ENCODE measurements around the gene BAZ2B.
"Not testable (repeated sequence)": the region's sequence is repeated elsewhere in the genome, so short reads cannot be mapped to it uniquely, and the experiment has no call there.

The BAZ2B gene

DNA sequence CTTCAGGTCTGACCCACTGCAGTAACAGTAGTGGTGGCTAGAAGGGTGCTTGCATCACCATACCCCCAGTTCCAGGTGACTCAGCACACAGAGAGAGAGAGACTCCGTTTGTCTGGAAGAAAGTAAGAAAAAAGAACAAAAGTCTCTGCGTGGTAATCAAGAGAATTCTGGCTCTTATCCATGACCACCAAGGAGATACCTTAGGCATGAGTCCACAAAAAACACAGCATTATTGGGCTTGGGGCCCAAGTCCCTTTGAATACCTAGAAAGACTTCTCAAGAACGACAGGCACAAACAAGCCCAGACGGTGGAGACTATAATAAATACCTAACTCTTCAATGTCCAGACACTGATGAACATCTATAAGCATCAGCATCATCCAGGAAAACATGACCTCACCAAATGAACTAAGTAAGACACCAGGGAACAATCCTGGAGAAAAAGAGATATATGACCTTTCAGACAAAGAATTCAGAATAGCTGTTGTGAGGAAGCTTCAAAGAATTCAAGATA is 21.7 kb upstream of the BAZ2B start:
- TF ChIP-seq, protein P1, sequence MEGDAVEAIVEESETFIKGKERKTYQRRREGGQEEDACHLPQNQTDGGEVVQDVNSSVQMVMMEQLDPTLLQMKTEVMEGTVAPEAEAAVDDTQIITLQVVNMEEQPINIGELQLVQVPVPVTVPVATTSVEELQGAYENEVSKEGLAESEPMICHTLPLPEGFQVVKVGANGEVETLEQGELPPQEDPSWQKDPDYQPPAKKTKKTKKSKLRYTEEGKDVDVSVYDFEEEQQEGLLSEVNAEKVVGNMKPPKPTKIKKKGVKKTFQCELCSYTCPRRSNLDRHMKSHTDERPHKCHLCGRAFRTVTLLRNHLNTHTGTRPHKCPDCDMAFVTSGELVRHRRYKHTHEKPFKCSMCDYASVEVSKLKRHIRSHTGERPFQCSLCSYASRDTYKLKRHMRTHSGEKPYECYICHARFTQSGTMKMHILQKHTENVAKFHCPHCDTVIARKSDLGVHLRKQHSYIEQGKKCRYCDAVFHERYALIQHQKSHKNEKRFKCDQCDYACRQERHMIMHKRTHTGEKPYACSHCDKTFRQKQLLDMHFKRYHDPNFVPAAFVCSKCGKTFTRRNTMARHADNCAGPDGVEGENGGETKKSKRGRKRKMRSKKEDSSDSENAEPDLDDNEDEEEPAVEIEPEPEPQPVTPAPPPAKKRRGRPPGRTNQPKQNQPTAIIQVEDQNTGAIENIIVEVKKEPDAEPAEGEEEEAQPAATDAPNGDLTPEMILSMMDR (IDR thresholded peaks at IDR 0.05; ENCODE audit: insufficient read depth, low read length, poor library complexity, severe bottlenecking), result no peak
- Histone ChIP-seq H3K36me3 (ENCODE audit: control insufficient read depth, insufficient read depth, low read length) (no peaks in the 10 kb centered on the region), H3K27me3 (replicated peaks; ENCODE audit: control insufficient read depth, insufficient read depth, low read length) (no peaks in the 10 kb centered on the region), H3K4me3 (replicated peaks; ENCODE audit: low read depth, low read length) (no peak overlapping the region)
- DNase-seq (ENCODE audit: extremely low read depth, insufficient read length), result no peak

DNA sequence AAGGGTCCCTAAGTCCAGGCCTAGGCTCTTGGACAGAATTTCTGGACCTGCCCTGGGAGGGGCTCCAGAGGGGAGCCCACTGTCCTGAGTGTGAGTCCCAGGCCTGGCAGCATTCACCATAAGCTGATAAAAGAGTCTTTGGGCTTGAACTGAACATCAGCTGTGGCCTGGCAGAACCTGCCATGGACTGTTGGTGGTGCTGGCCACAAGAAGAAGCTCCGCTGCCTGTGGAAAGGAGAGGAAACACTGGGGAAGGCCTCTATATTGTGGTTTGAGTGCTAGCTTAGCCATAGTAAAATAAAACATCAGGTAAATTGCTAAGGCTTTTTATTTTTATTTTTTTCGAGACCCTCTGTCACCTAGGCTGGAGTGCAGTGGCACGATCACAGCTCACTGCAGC is 20.9 kb upstream of the BAZ2B start:
- DNase-seq (ENCODE audit: extremely low read depth, insufficient read length), result no peak
- Histone ChIP-seq H3K36me3 (ENCODE audit: control insufficient read depth, insufficient read depth, low read length) (no peaks in the 10 kb centered on the region), H3K27me3 (replicated peaks; ENCODE audit: control insufficient read depth, insufficient read depth, low read length) (no peaks in the 10 kb centered on the region), H3K4me3 (replicated peaks; ENCODE audit: low read depth, low read length) (no peak overlapping the region)
- TF ChIP-seq, protein P1 (IDR thresholded peaks at IDR 0.05; ENCODE audit: insufficient read depth, low read length, poor library complexity, severe bottlenecking), result no peak

DNA sequence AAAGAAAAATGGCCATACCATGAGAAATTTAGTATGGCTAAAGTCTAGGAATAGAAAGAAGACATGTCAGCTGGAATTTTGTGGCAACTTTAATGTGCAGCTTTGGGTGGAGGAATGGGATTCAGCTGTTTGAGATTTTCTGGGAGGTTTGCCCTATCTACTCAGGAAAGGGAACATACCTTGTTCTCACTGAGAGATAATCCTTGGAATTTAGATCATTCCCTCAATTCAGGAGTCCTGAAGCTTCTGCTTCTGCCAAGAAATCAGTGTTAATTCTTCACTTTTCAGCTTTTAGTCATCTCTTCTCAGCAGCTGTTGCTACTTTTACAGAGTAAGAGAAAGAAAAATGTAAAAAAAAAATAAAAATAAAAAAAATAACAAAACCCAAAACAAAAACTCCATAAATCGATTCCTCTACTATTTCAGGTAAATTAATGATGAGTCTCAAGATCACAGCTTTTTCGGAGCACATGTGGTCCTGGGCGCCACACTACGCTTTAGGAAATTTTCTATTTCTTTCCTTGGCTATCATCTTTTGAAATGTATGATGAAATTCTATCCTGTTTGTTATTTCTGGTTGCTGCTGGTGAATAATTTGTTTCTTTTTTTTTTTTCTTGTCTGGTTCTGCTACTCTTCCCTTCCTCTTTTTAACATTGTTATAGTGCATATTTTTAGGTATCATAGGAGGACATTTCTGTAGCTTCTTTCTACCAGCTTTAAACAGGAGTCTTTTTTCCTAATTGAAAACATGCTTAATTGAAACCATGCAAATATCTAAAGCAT is 18.9 kb upstream of the BAZ2B start:
- no peaks in the 10 kb centered on the region for H3K36me3 ChIP-seq (ENCODE audit: control insufficient read depth, insufficient read depth, low read length)
- TF ChIP-seq, protein P1 (IDR thresholded peaks at IDR 0.05; ENCODE audit: insufficient read depth, low read length, poor library complexity, severe bottlenecking), result no peak
- H3K27me3 ChIP-seq (replicated peaks; ENCODE audit: control insufficient read depth, insufficient read depth, low read length), result no peaks in the 10 kb centered on the region
- no peak overlapping the region for H3K4me3 ChIP-seq (replicated peaks; ENCODE audit: low read depth, low read length)
- no peak for DNase-seq (ENCODE audit: extremely low read depth, insufficient read length)

DNA sequence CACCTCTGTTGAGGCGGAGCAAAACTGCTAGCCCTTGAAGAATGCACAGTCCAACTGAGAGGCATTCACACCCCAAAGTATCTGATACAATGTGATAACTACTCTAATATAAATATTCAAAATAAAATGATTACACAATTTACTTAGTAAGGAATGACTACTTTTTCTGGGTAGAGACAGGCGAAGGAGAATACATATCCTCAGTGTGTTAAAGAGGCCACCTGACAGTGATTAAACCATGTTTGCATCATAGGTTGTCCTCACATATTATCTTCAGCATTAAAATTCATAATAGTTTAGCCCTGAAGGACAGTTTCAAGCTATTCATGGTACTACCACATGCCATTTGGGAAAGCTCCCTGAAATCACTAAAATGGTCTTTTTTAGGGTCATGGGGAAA is 16.9 kb upstream of the BAZ2B start:
- TF ChIP-seq, protein P1 (IDR thresholded peaks at IDR 0.05; ENCODE audit: insufficient read depth, low read length, poor library complexity, severe bottlenecking), result no peak
- no peak for DNase-seq (ENCODE audit: extremely low read depth, insufficient read length)
- no peaks in the 10 kb centered on the region for H3K27me3 ChIP-seq (replicated peaks; ENCODE audit: control insufficient read depth, insufficient read depth, low read length)
- H3K4me3 ChIP-seq (replicated peaks; ENCODE audit: low read depth, low read length), result no peak overlapping the region
- no peaks in the 10 kb centered on the region for H3K36me3 ChIP-seq (ENCODE audit: control insufficient read depth, insufficient read depth, low read length)

DNA sequence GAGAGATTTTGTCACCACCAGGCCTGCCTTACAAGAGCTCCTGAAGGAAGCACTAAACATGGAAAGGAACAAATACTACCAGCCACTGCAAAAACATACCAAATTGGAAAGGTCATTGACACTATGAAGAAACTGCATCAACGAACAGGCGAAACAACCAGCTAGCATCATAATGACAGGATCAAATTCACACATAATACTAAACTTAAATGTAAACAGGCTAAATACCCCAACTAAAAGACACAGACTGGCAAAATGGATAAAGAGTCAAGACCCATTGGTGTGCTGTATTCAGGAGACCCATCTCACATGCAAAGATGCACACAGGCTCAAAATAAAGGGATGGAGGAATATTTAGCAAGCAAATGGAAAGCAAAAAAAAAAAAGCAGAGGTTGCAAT is 9.3 kb upstream of the BAZ2B start:
- not testable (repeated sequence) for H3K4me3 ChIP-seq (replicated peaks; ENCODE audit: low read depth, low read length); H3K36me3 ChIP-seq (ENCODE audit: control insufficient read depth, insufficient read depth, low read length); DNase-seq (ENCODE audit: extremely low read depth, insufficient read length); H3K27me3 ChIP-seq (replicated peaks; ENCODE audit: control insufficient read depth, insufficient read depth, low read length)

DNA sequence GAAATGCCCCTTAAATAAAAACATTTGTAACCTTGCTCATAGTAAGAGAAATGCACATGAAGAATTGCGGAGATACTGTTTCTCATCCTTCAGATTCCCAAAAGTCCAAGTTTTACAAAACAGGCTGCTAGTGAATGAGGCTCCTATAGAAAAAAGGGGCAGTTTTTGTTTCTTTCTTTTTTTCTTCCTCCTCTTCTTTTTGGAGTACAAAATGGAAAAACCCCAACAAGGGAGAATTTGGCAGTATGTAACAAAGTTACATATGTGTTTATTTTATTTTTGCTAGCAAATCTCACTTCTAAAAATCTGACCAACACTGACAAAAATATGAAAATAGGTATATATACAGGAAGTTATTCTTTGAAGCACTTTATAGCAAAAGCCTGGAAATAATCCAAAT is 7.1 kb upstream of the BAZ2B start:
- Histone ChIP-seq H3K4me3 (replicated peaks; ENCODE audit: low read depth, low read length) (no peak overlapping the region), H3K36me3 (ENCODE audit: control insufficient read depth, insufficient read depth, low read length) (no peaks in the 10 kb centered on the region), H3K27me3 (replicated peaks; ENCODE audit: control insufficient read depth, insufficient read depth, low read length) (no peaks in the 10 kb centered on the region)
- no peak for DNase-seq (ENCODE audit: extremely low read depth, insufficient read length)
- TF ChIP-seq, protein P1 (IDR thresholded peaks at IDR 0.05; ENCODE audit: insufficient read depth, low read length, poor library complexity, severe bottlenecking), result no peak

Data from GM06990 (cell line).